ENCODE data around the gene TMEM91.
A peak's percentile ranks its signal among the peaks of the same experiment; 100 is the strongest.
"Not testable (repeated sequence)": the region's sequence is repeated elsewhere in the genome, so short reads cannot be mapped to it uniquely, and the experiment has no call there.

TMEM91 gene

DNA sequence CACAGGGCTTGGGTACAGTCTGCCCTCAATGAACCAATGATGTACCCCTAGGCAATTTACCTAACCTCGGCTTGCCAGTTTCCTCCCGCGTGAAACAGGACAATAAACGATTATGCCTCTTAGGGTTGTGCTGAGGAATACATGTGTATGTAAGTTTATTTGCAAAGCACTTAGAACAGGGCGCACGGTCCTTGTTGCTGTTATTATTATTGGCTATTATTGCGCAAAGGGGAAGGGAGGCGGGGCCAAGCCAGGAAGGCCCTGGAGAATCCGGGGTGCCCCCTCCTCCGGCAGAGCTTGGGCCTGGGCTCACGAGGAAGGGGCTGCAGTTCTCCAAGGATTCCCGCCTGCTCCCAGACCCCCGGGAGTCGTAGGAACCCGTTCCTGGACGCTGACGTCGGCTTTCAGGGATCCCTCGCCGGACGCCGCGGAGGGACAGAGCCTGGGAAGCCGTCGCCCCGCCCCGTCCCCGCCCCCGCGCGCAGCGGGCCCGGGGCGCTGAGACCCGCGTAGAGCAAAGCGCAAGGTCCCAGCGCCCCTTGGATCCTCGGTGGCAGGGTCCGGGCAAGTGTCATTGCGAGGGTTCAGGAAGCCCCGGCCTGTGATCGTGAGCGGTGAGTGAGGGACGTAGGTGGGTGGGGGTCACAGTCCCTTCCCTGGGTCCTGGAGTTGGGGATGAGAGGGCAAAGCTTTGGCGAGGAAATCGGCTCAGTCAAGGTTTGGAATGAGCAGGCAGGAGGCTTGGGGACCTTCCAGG is at the start of gene TMEM91:
Gene TMEM91, plus strand, starts transcription at position 293 of the 757 bp plus-strand sequence. CDS start 1,777 bp downstream, outside the sequence.
- DNase-seq (ENCODE audit: low spot score) = no peak

DNA sequence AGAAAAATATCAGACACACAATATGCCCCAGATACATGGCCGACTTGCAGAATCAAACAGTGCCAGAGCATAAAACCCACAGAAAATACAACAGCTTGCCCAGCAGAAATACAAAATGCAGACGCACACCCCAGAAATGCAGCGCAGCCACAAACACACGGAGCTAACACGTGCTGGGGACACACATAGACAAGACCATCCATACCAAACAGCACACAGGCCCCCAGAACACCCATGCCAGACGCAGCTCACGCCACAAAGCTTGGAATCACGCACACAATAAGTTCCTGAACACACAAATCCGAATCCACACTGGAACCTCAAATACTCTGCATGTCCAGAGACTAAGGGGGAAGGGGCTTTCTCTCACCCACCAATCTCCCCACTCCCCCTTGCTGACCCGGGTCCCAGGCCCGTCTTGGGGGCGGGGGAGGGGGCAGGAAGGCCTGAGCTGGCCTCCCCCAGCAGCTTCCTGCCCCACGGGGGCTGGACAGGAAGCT is 49.2 kb upstream of the TMEM91 start:
- DNase-seq (ENCODE audit: low spot score) = no peak

GRCh38 chr19:41327576-41328156 is 48.7 kb upstream of the TMEM91 start:
- DNase-seq (ENCODE audit: low spot score) = peak; percentile 88

DNA sequence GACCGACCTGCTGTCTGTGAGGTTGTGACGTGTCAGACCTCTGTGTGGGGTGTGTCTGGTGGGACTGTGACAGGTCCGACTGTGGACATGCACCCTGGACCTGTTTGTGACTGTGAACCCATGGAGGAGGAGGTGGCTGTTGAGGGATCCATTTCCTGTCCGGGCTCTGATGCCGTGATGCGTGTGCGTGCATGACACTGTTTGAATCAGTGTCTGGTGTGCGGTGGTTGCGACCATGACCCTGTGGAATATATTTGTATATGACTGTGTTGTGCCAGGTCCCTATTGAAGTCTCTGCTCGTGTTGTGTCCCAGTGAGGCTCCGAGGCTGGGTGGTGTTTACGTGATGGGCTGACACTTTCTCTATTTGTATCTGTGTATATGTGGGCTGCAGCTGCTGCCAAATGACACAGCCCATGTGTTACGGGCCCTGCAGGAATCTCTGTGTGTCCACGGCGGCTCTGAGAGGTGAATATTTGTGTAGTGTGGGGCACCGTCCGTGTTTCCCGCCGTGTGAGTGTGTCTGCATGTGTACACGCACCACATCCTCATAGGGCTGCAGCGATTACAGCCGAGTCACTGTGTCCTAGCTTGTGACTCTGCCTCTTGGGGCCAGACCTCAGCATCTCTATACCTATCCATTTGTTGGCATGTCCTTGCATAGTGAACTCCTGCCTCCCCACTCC is 48.0 kb upstream of the TMEM91 start:
- no peak for DNase-seq (ENCODE audit: low spot score)

DNA sequence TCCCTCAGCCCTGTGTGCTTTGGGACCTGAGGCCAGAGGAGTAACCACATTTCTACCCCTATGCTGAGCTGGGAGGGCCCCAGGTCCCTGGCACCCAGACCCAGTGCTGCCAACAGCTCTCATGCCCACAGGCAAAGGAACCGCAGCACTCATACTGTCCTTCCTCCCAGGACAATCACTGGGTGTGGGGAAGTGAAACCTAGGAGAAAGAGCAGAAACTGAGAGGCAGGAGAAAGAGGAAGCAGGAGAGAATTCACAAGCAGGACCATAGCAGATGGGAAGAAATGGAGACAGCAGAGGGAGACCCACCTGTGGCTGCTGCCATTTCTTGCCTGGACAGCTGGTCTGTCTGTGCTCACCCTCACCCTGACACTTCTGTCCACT is 47.5 kb upstream of the TMEM91 start:
- no peak for DNase-seq (ENCODE audit: low spot score)

DNA sequence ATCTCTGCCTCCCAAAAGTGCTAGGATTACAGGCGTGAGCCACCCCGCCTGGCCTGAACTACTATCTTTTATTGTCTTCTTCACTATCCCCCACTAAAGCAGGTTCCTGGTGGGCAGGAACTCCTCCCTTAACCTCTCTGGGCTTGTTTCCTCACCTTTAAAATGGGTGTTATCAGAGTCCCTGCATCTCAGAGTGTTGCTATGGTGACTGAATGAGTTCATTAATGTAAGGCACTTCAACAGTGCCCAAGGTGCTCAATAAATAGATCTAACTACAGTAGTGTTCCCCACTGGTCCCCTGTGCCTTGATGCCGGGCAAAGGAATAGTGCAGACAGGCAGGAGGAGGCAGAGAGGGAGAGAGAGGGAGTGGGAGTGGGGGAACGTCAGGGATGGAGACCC is 45.9 kb upstream of the TMEM91 start:
- no peak for DNase-seq (ENCODE audit: low spot score)

DNA sequence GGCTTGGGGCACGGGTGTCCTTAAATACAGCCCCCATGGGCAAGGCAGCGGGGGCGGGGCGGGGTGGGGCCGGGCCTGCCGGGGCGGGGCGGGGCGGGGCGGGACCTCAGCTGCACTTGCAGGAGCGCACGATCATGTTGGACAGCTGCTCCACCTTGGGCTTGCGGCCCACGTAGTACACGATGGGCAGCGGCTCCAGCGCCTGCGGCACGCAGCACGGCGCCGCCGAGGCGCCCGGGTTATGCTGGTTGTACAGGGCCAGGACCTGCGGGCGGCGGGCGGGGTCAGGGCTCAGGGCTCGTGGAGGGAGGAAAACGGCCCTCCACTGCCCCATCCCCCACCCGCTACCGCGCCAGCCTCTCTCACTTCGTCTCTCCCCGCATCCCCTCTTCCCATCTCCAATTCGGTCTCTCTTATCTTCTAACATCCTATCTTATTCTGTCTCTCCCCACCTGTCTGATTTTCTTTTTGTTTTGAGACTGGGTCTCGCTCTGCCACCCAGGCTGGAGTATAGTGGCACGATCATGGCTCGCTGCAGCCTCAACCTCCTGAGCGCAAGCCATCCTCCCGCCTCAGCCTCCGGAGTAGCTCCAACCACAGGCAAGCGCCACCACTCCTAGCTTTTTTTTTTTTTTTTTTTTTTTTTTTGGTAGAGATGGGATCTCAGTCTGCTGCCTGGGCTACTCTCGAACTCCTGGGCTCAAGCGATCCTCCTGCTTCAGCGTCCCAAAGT is 45.2 kb upstream of the TMEM91 start:
- DNase-seq (ENCODE audit: low spot score) = no peak

DNA sequence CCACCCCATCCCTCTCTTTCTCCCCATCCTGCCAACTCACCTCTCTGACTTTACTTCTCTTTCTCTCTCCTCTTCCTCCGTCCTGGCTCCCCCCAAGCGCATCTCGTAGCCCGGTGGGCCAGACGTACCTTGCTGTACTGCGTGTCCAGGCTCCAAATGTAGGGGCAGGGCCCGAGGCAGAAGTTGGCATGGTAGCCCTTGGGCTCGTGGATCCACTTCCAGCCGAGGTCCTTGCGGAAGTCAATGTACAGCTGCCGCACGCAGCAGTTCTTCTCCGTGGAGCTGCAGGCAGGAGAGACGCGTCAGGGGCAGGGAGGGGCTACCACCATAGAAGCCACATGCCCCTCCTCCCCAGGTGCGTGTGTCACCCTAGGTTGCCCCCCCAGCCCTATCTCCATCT is 44.3 kb upstream of the TMEM91 start:
- no peak for DNase-seq (ENCODE audit: low spot score)

DNA sequence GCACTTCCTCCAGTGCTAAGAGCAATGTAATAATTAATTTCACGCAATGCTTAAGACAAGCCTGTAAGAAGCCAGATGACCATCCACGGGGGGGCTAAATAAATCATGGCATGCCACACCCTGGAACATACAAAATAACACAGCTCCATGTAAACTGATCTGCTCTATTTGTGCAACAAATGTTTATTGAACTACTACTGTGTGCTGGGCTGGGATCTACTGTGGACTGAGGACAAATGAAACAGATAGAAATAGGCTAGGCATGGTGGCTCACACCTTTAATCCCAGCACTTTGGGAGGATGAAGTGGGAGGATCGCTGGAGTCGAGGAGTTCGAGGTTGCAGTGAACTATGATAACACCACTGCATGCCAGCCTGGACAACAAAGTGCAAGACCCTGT is 43.9 kb upstream of the TMEM91 start:
- no peak for DNase-seq (ENCODE audit: low spot score)

DNA sequence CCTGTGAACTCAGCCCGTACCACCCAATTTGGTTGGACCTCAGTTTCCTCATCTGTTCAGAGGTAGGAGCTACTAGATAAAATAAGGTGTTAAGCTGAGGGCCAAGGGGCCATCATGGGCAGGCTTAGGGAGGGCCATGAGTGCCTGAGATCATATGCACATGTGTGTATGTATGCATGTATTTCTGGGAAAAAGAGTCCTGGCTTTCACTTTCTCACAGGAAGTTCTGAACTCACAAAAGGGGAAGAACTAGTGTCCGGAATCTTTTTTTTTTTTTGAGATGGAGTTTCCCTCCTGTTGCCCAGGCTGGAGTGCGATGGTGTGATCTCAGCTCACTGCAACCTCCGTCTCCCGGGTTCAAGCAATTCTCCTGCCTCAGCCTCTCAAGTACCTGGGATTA is 41.5 kb upstream of the TMEM91 start:
- no peak for DNase-seq (ENCODE audit: low spot score)

- no peak for DNase-seq (ENCODE audit: low spot score)
These were observed 40.9 kb upstream of the TMEM91 start for GRCh38 chr19:41335467-41335866.

- DNase-seq (ENCODE audit: low spot score) = no peak
These were observed 36.4 kb upstream of the TMEM91 start for GRCh38 chr19:41339936-41340335.

DNA sequence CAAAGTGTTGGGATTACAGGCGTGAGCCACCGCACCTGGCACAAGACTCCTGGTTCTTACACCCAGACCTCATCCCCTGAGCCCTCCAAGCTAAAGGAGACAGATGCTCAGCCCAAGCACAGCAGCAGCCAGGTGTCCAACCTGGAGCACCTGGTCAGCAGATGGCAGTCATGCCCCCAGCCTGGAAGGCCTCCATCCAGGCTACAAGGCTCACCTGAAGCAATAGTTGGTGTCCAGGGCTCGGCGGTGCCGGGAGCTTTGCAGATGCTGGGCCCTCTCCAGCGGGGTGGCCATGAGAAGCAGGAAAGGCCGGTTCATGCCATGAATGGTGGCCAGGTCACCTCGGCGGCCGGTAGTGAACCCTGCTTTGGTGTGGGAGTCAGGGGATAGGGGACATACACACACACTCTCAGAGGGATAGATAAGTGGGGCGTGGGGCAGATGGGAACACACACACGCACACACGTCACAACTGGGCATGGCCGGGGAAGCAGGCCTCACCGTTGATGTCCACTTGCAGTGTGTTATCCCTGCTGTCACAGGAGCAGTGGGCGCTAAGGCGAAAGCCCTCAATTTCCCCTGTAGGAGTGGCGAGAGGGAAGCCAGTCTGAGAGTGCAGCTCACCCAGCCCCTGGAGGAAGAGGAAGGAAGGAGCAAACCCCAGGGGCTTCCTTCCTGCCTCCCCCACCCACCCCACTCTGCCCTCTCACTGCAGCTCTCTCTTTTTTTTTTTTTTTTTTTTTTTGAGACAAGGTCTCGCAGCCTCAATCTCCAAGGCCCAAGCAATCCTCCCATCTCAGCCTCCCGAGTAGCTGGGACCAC is 34.5 kb upstream of the TMEM91 start:
- no peak for DNase-seq (ENCODE audit: low spot score)

- DNase-seq (ENCODE audit: low spot score) = no peak
These were observed 32.2 kb upstream of the TMEM91 start for GRCh38 chr19:41344162-41344561.

- DNase-seq (ENCODE audit: low spot score) = not testable (repeated sequence)
These were observed 29.4 kb upstream of the TMEM91 start for GRCh38 chr19:41346916-41347315.

- no peak for DNase-seq (ENCODE audit: low spot score)
These were observed 25.5 kb upstream of the TMEM91 start for GRCh38 chr19:41350735-41351338.

- peak; percentile 87 for DNase-seq (ENCODE audit: low spot score)
These were observed 24.7 kb upstream of the TMEM91 start for GRCh38 chr19:41351339-41352245.

- no peak for DNase-seq (ENCODE audit: low spot score)
These were observed 24.1 kb upstream of the TMEM91 start for GRCh38 chr19:41352279-41352608.

DNA sequence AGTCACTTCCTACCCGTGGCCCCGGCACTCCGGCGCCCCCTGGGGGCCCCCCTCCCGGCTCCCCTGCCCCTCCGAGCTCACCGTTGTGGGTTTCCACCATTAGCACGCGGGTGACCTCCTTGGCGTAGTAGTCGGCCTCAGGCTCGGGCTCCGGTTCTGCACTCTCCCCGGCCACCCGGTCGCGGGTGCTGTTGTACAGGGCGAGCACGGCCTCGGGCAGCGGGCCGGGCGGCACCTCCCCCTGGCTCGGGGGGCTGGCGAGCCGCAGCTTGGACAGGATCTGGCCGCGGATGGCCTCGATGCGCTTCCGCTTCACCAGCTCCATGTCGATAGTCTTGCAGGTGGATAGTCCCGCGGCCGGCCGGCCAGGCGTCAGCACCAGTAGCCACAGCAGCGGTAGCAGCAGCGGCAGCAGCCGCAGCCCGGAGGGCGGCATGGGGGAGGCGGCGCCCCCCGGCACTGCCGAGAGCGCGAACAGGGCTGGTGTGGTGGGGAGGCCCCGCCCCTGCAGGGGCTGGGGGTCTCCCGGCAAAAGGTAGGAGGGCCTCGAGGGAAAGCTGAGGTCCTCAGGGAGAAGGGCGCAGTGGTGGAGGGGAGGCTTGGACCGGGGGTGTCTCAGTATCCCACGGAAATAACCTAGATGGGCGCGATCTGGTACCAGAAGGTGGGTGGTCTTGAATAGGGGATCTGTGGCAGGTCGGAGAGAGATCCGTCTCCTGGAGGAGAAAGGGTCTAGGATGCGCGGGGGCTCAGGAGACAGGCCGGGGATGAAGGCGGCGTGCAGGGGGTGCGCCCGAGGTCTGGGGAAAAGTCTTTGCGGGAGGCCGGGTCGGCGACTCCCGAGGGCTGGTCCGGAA is 23.5 kb upstream of the TMEM91 start:
- DNase-seq (ENCODE audit: low spot score) = peak; percentile 76

Measured in CD4-positive, alpha-beta T cell treated with Interleukin-2 at 100 ng/mL for 4 hours (primary cell).